Measurements from ENCODE around the gene DNAAF8. TPM values are rescaled to one million over a fixed set of nuclear protein-coding genes. Genes with fewer than 3 reads are reported as not detected.
A peak's percentile ranks its signal among the peaks of the same experiment; 100 is the strongest.

DNAAF8 gene
- total RNA-seq, 1 experiment from 2014 or later, result not detected

DNA sequence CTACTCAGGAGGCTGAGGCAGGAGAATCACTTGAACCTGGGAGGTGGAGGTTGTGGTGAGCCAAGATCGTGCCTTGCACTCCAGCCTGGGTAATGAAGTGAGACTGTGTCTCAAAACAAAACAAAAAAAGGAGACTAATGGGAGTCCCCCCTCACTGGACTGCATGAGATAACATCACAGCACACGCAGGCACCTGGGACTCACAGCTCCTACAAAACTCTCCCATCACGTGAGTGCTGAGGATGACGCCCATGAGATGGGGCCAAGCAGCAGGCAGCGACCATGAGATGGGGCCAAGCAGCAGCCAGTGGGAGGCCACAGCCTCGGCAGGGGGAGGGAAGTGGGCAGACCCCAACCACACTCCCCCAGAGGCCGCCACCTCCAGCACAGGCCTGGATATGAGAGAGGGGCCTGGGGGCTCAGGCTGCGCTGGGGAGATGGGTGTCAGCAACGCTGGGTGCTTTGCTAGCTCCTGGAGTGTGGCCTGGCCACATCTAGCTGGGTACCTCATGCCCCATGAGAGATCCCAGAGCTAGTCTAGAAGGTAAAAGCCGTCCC, 15.4 kb downstream of the DNAAF8 start:
- no peak for DNase-seq (ENCODE audit: low read depth)

DNA sequence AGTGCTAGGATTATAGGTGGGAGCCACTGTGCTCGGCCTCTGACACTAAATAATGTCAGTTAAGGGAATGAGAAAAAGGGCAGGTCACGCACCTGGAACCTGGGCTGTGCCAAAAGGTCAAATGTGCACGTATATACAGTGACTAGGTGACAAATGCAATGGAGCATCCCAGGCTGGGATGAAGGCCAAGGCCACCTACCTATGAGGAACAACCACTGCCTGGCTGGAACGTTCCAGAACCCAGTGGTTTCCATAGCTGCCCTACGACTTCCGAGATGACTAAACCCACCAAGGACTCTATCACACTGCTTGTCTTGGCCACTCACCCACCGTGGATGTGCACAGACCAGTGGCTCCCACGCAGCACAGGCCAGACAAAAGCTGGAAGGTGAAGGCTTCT, 16.6 kb downstream of the DNAAF8 start:
- DNase-seq (ENCODE audit: low read depth), result no peak

DNA sequence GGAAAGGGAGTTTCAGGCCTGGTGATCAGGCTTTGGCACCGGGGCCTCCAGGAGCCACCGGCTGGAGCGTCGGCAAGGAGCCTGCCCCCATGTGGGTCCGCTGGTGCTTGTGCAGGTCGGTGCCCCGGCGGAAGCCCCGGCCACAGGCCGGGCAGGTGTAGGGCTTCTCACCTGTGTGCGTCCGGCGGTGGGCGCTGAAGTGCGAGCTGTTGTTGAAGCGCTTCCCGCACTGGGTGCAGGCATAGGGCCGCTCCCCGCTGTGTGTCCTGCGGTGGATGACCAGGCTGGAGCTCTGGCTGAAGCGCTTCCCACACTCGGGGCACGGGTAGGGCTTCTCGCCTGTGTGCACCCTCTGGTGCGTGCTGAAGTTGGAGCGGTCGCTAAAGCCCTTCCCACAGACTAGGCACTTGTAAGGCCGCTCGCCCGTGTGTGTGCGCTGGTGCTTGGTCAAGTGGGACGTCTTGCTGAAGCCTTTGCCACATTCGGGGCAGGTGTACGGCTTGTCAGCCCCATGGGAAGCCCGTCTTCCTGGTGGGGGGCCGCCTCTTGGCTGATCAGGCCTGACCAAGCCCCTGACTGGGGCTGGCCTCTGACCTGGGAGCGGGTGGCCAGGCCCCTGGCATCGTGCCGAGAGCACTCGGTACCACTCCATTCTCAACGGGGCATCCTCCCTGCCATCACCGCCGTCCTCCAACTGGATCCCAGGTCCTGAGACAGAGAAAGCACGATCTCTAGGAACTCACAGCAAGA, 18.2 kb downstream of the DNAAF8 start:
- DNase-seq (ENCODE audit: low read depth), result no peak

DNA sequence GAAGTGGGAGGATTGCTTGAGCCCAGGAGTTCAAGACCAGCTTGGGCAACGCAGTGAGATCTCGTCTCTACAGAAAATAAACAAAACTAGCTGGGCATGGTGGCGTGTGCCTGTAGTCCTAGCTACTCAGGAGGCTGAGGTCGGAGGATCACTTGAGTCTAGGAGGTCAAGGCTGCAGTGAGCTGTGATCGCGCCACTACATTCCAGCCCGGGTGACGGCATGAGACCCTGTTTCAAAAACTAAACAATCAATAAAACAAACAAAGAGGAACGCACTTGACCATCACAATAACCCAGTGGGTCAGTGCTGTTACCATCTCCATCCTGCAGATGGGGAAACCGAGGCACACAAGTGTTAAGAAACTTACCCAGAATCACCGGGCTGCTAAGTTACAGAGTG, 18.9 kb downstream of the DNAAF8 start:
- no peak for DNase-seq (ENCODE audit: low read depth)

DNA sequence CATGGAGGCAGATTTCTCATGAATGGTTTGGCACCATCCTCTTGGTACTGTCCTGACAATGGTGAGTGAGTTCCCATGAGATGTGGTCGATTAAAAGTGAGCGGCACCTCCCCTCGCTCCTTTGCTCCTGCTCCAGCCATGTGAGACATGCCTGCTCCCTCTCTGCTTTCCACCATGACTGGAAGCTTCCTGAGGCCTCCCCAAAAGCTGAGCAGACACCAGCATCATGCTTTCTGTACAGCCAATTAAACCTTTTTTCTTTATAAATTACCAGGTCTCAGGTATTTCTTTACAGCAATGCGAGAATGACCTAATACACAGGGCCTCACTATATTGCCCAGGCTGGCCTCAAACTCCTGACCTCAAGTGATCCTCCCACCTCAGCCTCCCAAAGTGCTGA, 20.5 kb downstream of the DNAAF8 start:
- no peak for DNase-seq (ENCODE audit: low read depth)

DNA sequence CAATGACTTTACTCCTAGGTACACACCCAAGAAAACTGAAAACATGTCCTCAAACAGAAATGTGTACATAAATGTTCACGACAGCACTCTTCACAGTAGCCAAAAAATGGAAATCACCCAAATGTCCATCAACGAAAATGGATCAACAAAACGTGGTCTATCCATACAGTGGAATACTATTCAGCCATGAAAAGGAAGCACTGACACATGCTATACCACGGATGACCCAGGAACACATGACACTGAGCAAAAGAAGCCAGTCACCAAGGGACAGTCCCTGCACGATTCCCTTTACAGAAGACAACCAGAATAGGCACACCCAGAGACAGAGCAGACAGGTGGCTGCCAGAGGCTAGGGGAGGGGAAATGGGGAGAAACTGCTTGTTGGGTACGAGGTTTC, 21.4 kb downstream of the DNAAF8 start:
- DNase-seq (ENCODE audit: low read depth), result no peak

DNA sequence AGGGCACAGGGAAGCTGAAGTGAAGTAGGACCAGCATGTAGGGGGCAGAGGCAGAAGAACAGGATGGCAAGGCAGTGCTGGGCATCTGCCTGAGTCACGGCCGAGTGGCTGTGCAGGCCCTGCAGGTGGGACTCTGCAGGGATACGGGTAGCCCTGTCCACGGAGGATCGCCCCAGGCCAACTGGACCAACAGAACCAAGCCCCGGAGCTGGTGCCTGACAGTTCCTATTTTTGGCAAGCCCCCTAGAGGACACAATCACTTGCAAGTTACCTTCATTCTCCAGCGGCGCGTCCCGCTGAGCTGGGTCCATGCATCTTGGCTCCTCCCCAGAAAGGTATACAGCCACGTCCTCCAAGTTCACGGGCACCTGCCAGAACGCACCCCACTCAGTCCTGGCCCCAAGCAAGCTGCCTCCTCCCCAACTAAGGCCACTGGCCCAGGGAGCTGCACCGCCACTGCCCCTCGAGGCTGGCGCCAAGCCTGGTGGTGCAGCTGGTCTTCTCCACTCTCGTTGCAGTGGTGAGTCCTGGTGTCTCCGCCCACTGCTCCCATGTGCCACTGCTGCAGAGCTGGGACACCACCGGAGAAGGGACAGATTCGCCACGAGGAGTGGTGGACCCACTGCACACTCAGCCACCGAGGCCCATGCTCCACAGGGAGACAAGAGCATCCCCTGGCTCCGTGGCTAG, 26.0 kb downstream of the DNAAF8 start:
- no peak for DNase-seq (ENCODE audit: low read depth)

DNA sequence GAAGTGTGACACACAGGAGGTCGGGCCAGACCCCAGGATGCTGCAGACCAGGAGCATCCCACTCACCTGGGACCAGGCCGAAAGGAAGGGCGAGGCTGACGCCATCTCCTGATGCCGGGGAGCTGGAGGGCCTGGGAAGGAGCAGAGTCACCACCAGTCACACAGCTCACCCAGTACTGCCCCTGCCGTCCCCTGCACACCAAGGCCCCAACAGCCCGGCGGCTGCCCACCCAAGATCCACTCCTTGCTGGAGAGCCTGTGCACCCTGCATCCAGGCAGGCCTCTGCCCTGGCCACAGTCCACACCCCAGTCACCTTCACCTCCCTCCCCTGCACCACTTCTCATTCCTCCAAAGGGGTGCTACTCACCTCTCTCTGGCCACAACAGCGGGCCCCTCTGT, 27.9 kb downstream of the DNAAF8 start:
- DNase-seq (ENCODE audit: low read depth), result no peak

DNA sequence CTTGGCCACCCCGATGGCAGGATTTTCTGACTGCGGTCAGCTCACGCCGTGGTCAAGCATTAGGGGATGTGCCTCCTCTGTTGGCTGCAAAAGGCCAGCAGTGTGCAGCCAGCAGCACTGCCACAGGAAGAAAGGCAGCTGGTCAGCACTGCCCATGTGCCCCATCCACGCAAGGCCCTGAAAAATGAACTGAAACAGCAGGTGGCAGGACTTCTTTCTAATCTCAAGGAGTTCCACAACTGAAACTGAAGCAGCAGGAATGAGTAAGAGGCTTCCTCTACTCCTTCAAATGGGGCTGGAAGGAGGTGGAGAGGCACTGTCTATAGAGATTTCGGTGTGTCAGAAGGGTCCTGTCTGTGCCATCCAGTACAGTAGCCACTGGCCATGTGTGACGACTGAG, 29.5 kb downstream of the DNAAF8 start:
- DNase-seq (ENCODE audit: low read depth), result no peak

DNA sequence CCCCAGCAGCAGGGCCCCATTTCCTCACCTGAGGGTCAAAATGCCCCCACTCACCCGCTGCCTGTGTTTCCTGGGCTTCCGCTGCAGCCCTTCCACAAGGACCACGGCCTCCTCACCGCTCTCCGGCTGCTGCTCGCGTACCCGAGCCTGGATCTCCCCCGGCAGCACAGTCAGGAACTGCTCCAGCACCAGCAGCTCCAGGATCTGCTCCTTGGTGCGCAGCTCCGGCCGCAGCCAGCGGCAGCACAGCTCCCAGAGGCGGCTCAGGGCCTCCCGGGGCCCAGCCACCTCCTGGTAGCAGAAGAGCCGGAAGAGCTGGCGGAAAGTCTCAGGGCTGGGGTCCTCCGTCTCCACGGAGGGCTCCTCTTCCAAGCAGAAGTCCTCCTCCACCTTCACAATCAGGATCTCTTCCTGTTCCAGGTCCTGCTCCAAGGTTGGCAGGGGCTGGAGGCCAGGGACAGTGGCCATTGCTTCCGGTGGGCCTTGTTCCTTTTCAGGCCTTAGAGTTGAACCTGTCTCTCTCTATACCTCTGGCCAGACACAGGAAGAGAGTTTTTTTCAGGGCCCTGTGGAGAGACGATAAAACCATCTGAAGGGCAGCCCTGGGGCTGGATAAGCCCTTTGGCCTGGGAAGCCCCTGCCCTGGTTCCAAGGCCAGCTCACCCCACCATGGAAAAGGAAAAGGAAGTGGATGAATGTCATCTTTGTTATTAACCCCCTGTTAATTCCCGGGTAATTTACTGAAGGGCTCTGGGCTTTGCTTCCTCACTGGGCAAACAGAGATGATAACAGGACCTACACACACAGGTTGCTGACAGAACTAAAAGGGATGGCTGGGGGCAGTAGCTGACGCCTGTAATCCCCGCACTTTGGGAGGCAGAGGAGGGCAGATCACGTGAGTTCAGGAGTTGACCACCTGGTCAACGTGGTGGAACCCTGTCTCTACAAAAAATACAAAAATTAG, 31.5 kb downstream of the DNAAF8 start:
- DNase-seq (ENCODE audit: low read depth), result no peak

DNA sequence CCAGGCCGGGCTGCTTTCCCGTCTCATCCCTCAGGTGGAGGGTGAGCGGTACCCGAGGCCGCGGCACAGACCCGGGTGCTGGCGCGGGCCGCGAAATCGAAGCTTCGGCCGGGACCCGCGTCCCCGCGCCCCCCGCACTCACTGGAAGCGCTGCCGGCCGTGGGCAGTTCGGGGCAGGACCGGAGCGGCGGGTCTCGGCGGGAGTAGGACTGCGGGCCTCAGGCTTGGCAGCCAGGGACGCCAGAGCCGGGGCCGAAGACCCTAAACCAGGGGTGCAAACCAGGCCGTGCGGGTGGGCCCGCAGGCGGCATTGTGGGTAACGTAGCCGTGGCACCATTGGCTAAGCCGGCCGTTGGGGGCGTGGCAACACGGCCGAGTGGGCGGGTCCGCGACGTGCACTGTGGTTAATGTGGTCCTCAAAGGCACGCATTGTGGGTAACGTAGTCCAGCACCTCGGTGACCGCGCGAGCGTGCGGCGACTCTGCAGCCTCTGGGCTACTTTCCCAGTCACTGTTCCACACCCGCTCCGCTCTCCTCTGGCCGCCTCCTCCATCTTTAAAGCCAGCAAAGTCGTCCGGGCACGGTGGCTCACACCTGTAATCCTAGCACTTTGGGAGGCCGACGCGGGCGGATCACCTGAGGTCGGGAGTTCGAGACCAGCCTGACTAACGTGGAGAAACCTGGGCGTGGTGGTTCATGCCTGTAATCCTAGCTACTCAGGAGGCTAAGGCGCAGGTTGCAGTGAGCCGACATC, 32.7 kb downstream of the DNAAF8 start, which contains the start of gene ZNF500:
Gene ZNF500 (minus strand): TSS at position 288 of the 754 bp plus-strand sequence. CDS start 1,184 bp downstream, outside the sequence.
- DNase-seq (ENCODE audit: low read depth), result peak; percentile 95

DNA sequence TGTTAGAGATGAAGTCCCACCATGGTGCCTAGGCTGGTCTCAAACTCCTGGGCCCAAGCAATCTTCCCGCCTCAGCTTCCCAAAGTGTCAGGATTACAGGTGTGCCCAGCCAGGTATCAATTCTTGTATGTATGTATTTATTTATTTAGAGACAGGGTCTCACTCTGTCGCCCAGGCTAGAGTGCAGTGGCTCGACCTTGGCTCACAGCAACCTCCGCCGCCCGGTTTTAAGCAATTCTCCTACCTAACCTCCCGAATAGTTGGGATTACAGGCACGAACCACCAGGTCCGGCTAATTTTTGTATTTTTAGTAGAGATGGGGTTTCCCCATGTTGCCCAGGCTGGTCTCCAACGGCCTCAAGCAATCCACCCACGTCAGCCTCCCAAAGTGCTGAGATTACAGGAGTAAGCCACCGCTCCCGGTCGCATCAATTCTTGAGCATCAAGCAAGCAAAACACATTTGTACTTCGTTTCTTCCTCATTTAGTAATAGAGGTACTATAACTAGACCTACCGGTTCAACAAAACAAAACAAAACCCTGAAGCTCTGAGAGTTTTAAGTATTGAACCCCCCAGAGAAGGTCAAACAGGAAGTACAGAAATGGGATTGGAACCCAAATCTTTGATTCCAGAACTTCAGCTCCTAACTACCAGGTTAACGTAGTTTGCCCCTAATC, 33.7 kb downstream of the DNAAF8 start:
- no peak for DNase-seq (ENCODE audit: low read depth)

DNA sequence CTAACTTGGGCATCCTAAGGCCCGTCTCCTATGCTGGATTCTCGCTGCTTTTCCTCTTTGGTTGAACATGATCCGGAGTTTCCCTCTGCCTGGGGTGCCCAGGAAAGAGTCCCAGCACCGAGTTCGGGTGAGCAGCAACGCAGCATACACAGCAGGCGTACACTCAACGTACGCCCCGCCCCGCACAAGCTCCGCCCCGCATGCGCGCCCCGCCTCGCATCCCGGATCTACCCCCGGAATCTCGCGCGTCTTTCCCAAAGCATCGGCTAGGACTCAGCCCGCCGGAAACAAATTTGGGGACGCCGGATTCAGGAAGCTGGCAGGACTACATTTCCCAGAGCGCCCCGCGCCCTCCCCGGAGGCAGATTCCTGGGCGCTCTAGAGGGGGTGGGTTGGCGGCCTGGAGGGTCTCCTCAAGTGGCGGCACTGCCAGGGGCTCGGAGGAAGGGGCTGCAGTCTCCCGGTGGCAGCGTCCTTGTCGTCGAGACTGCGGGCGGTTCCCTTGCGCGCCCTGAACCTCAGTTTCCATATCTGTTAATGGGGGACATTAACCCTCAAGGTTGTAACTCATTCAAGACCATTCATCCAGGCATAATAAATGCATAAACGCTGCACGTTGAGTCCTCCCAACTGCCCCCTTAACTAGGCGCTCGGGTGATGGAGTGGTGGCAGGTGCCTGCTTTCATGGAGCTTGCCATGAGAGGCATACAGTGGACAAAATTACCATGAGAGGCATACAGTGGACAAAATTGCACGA, 34.4 kb downstream of the DNAAF8 start:
- peak; percentile 91 for DNase-seq (ENCODE audit: low read depth)

DNA sequence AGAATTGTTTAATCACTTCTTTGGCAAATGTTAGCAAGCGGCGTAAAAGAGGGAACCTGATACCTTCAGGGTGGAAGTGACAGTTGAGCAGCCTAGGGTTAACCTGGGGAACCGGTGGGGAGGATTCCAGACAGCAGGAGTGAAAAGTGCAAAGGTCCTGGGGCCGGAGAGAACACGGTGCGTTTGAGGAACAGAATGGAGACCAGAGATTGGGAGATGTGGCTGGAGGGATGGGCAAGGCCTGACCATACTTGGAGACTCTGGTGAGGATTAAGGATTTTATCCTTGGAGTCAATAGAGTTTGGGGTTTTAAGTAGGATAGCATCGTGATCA, 34.9 kb downstream of the DNAAF8 start:
- no peak for DNase-seq (ENCODE audit: low read depth)

DNA sequence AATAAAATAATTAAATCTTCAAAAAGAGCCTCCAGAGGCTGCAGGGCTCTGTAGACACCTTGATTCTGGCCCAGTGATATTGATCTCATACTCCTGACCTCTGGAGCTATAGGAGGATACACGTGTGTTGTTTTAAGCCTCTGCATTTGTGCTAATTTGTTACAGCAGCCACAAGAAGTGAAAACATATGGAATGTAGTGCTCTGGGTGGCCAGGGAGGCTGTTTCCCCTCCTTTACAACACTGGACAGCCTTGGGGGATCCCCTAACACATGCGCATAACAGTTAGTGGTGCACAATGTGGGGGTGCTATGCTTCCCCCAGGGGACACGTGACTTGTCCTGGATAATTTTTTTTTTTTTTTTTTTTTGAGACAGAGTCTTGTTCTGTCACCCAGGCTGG, 37.3 kb downstream of the DNAAF8 start:
- no peak for DNase-seq (ENCODE audit: low read depth)

DNA sequence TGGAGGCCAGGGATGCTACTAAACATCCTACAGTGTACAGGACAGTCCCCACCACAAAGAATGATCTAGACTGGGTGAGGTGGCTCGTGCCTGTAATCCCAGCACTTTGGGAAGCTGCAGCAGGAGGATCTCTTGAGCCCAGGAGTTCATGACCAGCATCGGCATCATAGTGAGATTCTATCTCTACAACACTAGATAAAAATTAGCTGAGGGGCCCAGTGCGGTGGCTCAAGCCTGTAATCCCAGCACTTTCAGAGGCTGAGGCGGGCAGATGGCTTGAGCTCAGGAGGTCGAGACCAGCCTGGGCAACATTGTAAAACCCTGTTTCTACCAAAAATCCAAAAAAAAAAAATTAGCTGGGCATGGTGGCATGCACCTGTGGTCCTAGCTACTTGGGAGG, 38.0 kb downstream of the DNAAF8 start:
- DNase-seq (ENCODE audit: low read depth), result no peak

DNA sequence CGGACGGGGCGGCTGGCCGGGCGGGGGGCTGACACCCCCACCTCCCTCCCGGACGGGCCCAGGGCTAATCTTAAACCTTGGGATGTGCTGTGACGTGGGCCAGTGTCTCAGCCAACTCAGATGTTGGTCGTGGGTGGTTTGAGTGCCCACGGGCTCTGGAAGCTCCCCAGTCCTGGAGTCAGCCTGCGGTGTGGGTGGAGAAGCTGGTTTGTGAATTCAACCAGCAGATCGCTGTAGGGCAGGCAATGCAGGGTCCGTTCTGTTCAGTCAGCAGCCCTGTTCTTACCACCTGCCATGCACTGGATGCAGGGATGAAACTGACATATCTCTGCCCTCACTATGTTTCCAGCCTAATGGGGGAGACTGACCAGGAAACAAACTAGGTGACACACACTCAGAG, 40.7 kb downstream of the DNAAF8 start:
- DNase-seq (ENCODE audit: low read depth), result no peak

DNA sequence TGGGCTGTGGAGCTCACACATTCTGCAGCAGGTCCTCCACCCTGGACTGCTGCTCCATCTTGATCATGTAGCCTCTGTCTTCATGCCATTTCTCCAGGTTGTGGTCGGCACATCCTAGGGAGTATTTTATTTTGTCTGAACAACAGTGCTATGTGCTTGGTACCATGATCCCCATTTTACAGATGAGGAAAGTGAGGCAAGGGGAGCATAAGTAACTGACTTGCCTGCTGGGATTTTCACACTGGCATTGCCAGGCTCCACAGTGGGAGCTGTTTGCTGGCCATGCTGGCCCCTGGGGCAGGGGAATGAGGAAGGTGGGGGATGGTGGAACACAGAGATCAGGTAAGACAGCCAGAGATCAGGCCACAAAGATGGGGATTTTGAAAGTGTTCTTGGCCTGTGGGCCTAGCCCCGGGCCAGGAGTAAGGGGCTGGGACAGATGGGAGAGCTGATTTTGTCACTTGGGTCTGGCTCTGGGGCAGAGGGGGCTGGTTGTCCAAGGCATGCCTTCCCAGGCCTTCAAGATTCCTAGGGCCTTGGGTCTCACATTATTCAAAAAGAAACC, 41.9 kb downstream of the DNAAF8 start:
- no peak for DNase-seq (ENCODE audit: low read depth)

DNA sequence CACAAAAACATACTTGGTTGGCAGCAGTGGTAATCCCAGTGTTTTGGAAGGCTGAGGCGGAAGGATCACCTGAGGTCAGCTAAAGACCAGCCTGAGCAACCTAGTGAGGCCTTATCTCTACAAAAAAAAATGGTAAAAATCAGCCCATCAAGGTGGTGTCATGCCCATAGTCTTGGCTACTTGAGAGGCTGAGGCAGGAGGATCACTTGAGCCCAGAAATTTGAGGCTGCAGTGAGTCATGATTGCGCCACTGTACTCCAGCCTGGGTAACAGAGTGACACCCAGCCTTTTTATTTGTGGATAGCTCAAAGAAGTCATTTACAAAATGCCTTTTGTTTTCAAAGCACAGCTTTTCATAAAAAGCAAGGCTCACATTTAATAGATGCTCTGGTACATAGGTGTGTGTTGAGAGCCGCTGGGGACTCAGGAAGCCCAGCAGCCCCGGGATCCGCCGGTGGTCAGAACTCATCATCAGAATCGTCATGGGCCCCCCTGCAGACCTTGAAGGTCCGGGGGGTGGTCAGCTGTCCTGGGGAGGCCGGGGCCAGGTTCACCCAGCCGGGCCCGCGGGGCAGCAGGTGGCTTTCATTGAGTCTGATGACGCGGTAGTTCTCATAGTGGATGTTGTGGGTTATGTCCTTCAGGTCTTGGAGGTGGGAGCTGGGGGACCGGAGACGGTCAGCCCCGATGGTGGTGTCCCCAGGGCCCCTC, 43.2 kb downstream of the DNAAF8 start:
- no peak for DNase-seq (ENCODE audit: low read depth)
